ENCODE data around the gene SLC43A3.

Gene SLC43A3

GRCh38 chr11:57427727-57428082 is 784 bp upstream of the SLC43A3 start:
- peak; percentile 66 for DNase-seq (ENCODE audit: low spot score)

GRCh38 chr11:57426439-57426928 is 437 bp downstream of the SLC43A3 start:
- DNase-seq (ENCODE audit: low spot score), result peak; percentile 3

- DNase-seq (ENCODE audit: low spot score), result no peak
These were observed 1.1 kb downstream of the SLC43A3 start for GRCh38 chr11:57425565-57426438.

- peak; percentile 10 for DNase-seq (ENCODE audit: low spot score)
These were observed 1.9 kb downstream of the SLC43A3 start for GRCh38 chr11:57424792-57425564.

GRCh38 chr11:57424137-57424791 is 2.7 kb downstream of the SLC43A3 start:
- DNase-seq (ENCODE audit: low spot score), result no peak

GRCh38 chr11:57422669-57423068 is 4.3 kb downstream of the SLC43A3 start:
- no peak for DNase-seq (ENCODE audit: low spot score)

GRCh38 chr11:57421805-57422204 is 5.1 kb downstream of the SLC43A3 start:
- DNase-seq (ENCODE audit: low spot score), result no peak

GRCh38 chr11:57421066-57421465 is 5.9 kb downstream of the SLC43A3 start:
- no peak for DNase-seq (ENCODE audit: low spot score)

GRCh38 chr11:57419146-57419545 is 7.8 kb downstream of the SLC43A3 start:
- no peak for DNase-seq (ENCODE audit: low spot score)

GRCh38 chr11:57418131-57418530 is 8.8 kb downstream of the SLC43A3 start:
- no peak for DNase-seq (ENCODE audit: low spot score)

GRCh38 chr11:57417056-57417455 is 9.9 kb downstream of the SLC43A3 start:
- no peak for DNase-seq (ENCODE audit: low spot score)

- no peak for DNase-seq (ENCODE audit: low spot score)
These were observed 10.5 kb downstream of the SLC43A3 start for GRCh38 chr11:57416436-57416835.

- no peak for DNase-seq (ENCODE audit: low spot score)
These were observed 12.2 kb downstream of the SLC43A3 start for GRCh38 chr11:57414612-57415212.

- no peak for DNase-seq (ENCODE audit: low spot score)
These were observed 13.2 kb downstream of the SLC43A3 start for GRCh38 chr11:57413681-57414080.

GRCh38 chr11:57410287-57410686 is 16.6 kb downstream of the SLC43A3 start:
- DNase-seq (ENCODE audit: low spot score), result no peak

- no peak for DNase-seq (ENCODE audit: low spot score)
These were observed 17.4 kb downstream of the SLC43A3 start for GRCh38 chr11:57409321-57410100.

- no peak for DNase-seq (ENCODE audit: low spot score)
These were observed 18.1 kb downstream of the SLC43A3 start for GRCh38 chr11:57408771-57409170.

GRCh38 chr11:57407941-57408475 is 18.9 kb downstream of the SLC43A3 start:
- no peak for DNase-seq (ENCODE audit: low spot score)

GRCh38 chr11:57407010-57407920 is 19.7 kb downstream of the SLC43A3 start:
- DNase-seq (ENCODE audit: low spot score), result no peak

- no peak for DNase-seq (ENCODE audit: low spot score)
These were observed 20.5 kb downstream of the SLC43A3 start for GRCh38 chr11:57406337-57406904.
